CD4-positive, CD25-positive, alpha-beta regulatory T cell (primary cell): ENCODE data around the gene TSBP1. TPM values are rescaled to one million over a fixed set of nuclear protein-coding genes. Genes with fewer than 3 reads are reported as not detected.

Experiments used
- ATAC-seq, 2 donors: fragments of 150-1000 bp; cut with Tn5 transposase; one replicate each; pipeline ENCODE4 v1.10.0; 2021; ENCODE audit warnings: low read depth in 2 of 2, moderate number of reproducible peaks in 2 of 2, moderate library complexity in 1 of 2
- DNase-seq, 3 donors: peaks; one replicate each; pipeline versions ENCODE4 v3.0.0 to v3.0.0-alpha.2; 2012 to 2022; ENCODE audit warnings: mixed read lengths in 1 of 3
- H3K27ac ChIP-seq: one replicate; pipeline ENCODE4 v1.7.0; 2013; ENCODE audit warnings: mild to moderate bottlenecking, low read length; ENCODE audit not compliant: insufficient read depth, poor library complexity, severe bottlenecking
- H3K27me3 ChIP-seq: one replicate; pipeline ENCODE4 v1.7.0; 2013; ENCODE audit warnings: low read length; ENCODE audit not compliant: control insufficient read depth, insufficient read depth
- H3K36me3 ChIP-seq: one replicate; pipeline ENCODE4 v1.7.0; 2013; ENCODE audit warnings: mild to moderate bottlenecking, low read length, moderate library complexity; ENCODE audit not compliant: control insufficient read depth, insufficient read depth
- H3K4me1 ChIP-seq: 2 replicates; pipeline ENCODE4 v1.7.0; 2013; ENCODE audit warnings: mild to moderate bottlenecking, low read length; ENCODE audit not compliant: insufficient read depth, control insufficient read depth, poor library complexity, severe bottlenecking
- H3K4me3 ChIP-seq: one replicate; pipeline ENCODE4 v1.7.0; 2013; ENCODE audit warnings: low read depth, mild to moderate bottlenecking, low read length, moderate library complexity
- H3K9me3 ChIP-seq, 2 experiments: 1 replicate in 1 of 2; 2 replicates in 1 of 2; pipeline ENCODE4 v1.7.0; 2013; ENCODE audit warnings: low read length in 2 of 2, mild to moderate bottlenecking in 1 of 2, moderate library complexity in 1 of 2; ENCODE audit not compliant: control insufficient read depth in 2 of 2
- H3K27ac Mint-ChIP-seq, 3 donors: one replicate each; pipeline ENCODE4 v1.8.0; 2020 to 2022; ENCODE audit warnings: mild to moderate bottlenecking in 3 of 3, mixed read lengths in 3 of 3, moderate library complexity in 2 of 3
- H3K27me3 Mint-ChIP-seq: one replicate; pipeline ENCODE4 v1.8.0; 2022; ENCODE audit warnings: mild to moderate bottlenecking, mixed read lengths
- H3K36me3 Mint-ChIP-seq: one replicate; pipeline ENCODE4 v1.8.0; 2020; ENCODE audit warnings: mixed read lengths
- H3K4me1 Mint-ChIP-seq, 4 donors: one replicate each; pipeline ENCODE4 v1.8.0; 2020 to 2022; ENCODE audit warnings: mixed read lengths in 4 of 4, mild to moderate bottlenecking in 1 of 4
- H3K4me3 Mint-ChIP-seq, 4 donors: one replicate each; pipeline ENCODE4 v1.8.0; 2020 to 2022; ENCODE audit warnings: mild to moderate bottlenecking in 4 of 4, mixed read lengths in 4 of 4, moderate library complexity in 3 of 4
- H3K9me3 Mint-ChIP-seq, 7 donors: one replicate each; pipeline ENCODE4 v1.8.0; 2020 to 2022; ENCODE audit warnings: mixed read lengths in 7 of 7, mild to moderate bottlenecking in 3 of 7, moderate library complexity in 2 of 7
- polyA plus RNA-seq, 4 donors: library from polyadenylated mRNA; unstranded; fragments of 300-500 nt; fragmentation: Illumina TruSeq; gene quantifications; one replicate each; pipeline ENCODE4 v1.2.3, GENCODE V29; 2021
- total RNA-seq: library from RNA; stranded (reverse); gene quantifications from one replicate; pipeline ENCODE4 v1.2.3, GENCODE V29; 2022

Gene TSBP1
- total and polyA plus RNA-seq, 5 donors from 2014 or later: not detected

DNA sequence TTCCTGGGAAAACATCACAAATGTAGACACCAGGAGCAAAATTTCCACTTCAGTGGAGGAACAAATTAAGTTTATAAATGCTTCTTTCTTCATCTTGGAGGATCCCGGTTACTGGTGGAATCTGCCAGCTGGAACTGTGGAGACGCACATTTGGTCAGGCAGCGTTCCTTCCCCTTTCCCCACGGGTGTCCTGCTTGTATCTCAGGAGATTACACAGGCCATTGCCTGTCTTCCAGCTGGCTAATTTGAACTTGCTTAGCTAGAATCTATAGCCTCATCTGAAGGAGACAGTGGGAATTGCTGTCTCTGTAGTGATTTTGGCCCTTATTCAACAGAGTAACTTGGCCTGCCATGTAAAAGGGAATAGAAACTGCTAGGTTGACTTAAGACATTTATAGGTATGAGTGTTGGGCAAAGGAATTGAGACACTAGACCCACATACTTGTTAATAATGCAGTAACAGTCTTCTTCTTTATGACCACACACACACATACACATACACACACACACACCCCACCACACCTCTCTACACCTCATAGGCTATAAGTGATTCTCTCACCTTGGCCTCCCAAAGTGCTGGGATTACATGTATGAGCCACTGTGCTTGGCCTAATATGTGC lies 34.4 kb downstream of the TSBP1 start:
- Mint-ChIP-seq H3K4me1 (no peaks in the 10 kb centered on the region), H3K4me3 (no peak overlapping the region), H3K9me3 (no peaks in the 10 kb centered on the region), H3K27ac (no peak overlapping the region), H3K36me3 (no peaks in the 10 kb centered on the region), H3K27me3 (peaks cover 52% of the 10 kb centered on the region)
- H3K27me3 ChIP-seq: peaks cover 16% of the 10 kb centered on the region
- ATAC-seq (no peak), DNase-seq (no peak)
- H3K4me1 ChIP-seq: no peaks in the 10 kb centered on the region
- H3K9me3 ChIP-seq: no peaks in the 10 kb centered on the region
- H3K27ac ChIP-seq: no peak overlapping the region
- no peak overlapping the region for H3K4me3 ChIP-seq
- H3K36me3 ChIP-seq: no peaks in the 10 kb centered on the region

DNA sequence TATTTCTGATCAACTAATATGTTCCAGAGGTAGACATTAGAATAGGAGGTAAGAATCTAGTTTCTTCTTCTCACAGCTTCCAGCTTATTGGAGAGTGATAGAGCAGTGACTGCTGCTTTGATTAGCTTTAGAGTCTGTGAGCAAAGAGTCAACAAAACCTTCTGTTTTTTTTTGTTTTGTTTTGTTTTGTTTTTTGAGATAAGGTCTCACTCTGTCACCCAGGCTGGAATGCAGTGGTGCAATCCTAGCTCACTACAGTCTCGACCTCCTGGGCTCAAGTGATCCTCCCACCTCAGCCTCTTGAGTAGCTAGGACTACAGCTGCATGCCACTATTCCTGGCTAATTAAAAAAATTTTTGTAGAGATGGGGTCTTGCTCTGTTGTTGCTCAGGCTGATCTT lies 39.3 kb downstream of the TSBP1 start:
- no peaks in the 10 kb centered on the region for H3K36me3 Mint-ChIP-seq
- H3K27ac ChIP-seq: no peak overlapping the region
- H3K4me3 ChIP-seq: no peak overlapping the region
- H3K27ac Mint-ChIP-seq: no peak overlapping the region
- H3K27me3 ChIP-seq: peaks cover 8% of the 10 kb centered on the region
- peaks cover 0 to 2% (median 0%) of the 10 kb centered on the region in 7 donors for H3K9me3 Mint-ChIP-seq
- no peaks in the 10 kb centered on the region for H3K9me3 ChIP-seq
- H3K4me3 Mint-ChIP-seq: no peak overlapping the region
- H3K27me3 Mint-ChIP-seq: peaks cover 19% of the 10 kb centered on the region
- DNase-seq (no peak), ATAC-seq (no peak)
- H3K36me3 ChIP-seq: no peaks in the 10 kb centered on the region
- no peaks in the 10 kb centered on the region for H3K4me1 ChIP-seq
- H3K4me1 Mint-ChIP-seq: no peaks in the 10 kb centered on the region

DNA sequence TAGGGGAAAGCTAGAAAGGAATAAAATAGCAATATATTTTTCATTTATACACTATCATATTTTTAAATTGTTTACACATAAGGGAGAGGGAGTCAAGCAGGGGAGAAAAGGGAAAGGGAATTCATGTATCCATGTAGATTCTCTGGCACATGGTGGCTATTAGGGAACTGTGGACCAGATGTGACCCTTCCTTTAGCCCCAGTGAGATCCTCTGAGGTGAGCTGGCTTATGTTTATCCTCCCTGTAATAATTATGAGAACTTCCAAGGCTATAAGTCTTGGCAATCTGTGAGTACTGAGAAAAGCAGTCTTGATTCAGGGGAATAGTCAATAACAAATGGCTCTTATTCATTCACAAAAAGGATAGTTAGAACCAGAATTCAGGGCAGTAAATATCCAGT lies 42.6 kb downstream of the TSBP1 start:
- no peak overlapping the region for H3K27ac ChIP-seq
- H3K36me3 Mint-ChIP-seq: no peaks in the 10 kb centered on the region
- peaks cover 0 to 2% (median 0%) of the 10 kb centered on the region in 7 donors for H3K9me3 Mint-ChIP-seq
- no peaks in the 10 kb centered on the region for H3K4me1 ChIP-seq
- H3K27me3 ChIP-seq: peaks cover 8% of the 10 kb centered on the region
- peaks cover 28% of the 10 kb centered on the region for H3K27me3 Mint-ChIP-seq
- no peak for ATAC-seq
- no peak for DNase-seq
- H3K4me3 ChIP-seq: no peak overlapping the region
- no peaks in the 10 kb centered on the region for H3K4me1 Mint-ChIP-seq
- no peak overlapping the region for H3K4me3 Mint-ChIP-seq
- H3K27ac Mint-ChIP-seq: no peak overlapping the region
- H3K9me3 ChIP-seq: no peaks in the 10 kb centered on the region
- H3K36me3 ChIP-seq: no peaks in the 10 kb centered on the region

DNA sequence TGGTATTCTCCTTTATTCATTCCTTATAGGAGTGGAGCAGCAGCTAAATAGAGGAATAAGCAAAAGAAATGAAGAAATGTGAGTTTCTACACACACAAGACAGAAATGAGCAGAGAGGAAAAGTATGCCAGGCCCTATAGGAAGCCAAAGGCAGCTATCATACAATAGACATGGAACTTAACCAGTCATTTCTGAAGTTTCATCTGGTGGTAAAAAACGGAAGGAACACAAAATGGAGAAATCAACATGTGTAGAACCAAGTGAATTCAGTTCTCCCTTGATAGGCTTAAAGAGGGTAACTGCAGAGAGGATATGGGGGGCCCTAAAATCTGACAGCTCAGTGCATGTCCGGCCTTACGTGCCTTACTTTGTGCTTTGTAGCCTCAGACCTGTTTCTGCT lies 44.6 kb downstream of the TSBP1 start:
- peaks cover 0 to 2% (median 0%) of the 10 kb centered on the region in 7 donors for H3K9me3 Mint-ChIP-seq
- peaks cover 38% of the 10 kb centered on the region for H3K27me3 Mint-ChIP-seq
- Histone ChIP-seq H3K36me3 (no peaks in the 10 kb centered on the region), H3K4me3 (no peak overlapping the region), H3K9me3 (no peaks in the 10 kb centered on the region), H3K4me1 (no peaks in the 10 kb centered on the region), H3K27ac (no peak overlapping the region), H3K27me3 (peaks cover 21% of the 10 kb centered on the region)
- DNase-seq (peak in 1 of 3 donors; percentile 6), ATAC-seq (no peak)
- no peaks in the 10 kb centered on the region for H3K4me1 Mint-ChIP-seq
- H3K4me3 Mint-ChIP-seq: no peak overlapping the region
- no peak overlapping the region for H3K27ac Mint-ChIP-seq
- H3K36me3 Mint-ChIP-seq: no peaks in the 10 kb centered on the region

DNA sequence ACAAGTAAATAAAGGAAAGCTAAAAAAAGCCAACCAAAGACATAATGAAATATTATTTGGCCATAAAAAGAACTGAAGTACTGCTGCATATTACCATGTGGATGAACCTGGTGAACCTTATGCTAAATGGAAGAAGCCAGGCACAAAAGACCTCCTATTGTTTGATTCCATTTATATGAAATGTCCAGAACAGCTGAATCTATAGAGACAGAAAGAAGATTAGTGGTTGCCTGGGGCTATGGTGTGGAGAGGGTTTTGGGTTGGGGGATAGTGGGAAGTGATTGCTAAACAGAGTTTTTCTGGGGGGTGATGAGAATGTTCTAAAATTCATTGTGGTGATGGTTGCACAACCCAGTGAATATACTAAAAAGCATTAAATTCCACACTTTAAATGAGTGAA lies 53.2 kb downstream of the TSBP1 start:
- no peak for DNase-seq
- Mint-ChIP-seq H3K27me3 (peaks cover 63% of the 10 kb centered on the region), H3K36me3 (no peaks in the 10 kb centered on the region), H3K27ac (no peak overlapping the region), H3K9me3 (no peaks in the 10 kb centered on the region), H3K4me1 (no peaks in the 10 kb centered on the region), H3K4me3 (no peak overlapping the region)
- no peaks in the 10 kb centered on the region for H3K4me1 ChIP-seq
- H3K4me3 ChIP-seq: no peak overlapping the region
- no peak overlapping the region for H3K27ac ChIP-seq
- H3K36me3 ChIP-seq: no peaks in the 10 kb centered on the region
- peaks cover 20% of the 10 kb centered on the region for H3K27me3 ChIP-seq
- ATAC-seq: no peak
- H3K9me3 ChIP-seq: no peaks in the 10 kb centered on the region

DNA sequence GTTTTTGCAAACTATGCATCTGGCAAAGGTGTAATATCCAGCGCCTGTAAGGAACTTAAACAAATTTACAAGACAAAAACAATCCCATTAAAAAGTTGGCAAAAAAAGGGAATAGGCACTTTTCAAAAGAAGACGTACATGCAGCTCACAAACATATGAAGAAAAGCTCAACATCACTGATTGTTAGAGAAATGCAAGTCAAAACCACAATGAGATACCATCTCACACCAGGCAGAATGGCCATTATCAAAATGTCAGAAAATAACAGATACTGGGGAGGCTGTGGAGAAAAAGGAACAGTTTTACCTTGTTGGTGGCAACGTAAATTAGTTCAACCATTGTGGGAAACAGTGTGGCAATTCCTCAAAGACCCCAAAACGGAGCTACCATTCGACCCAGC lies 54.2 kb downstream of the TSBP1 start:
- Histone ChIP-seq H3K9me3 (no peaks in the 10 kb centered on the region), H3K36me3 (no peaks in the 10 kb centered on the region), H3K27me3 (peaks cover 12% of the 10 kb centered on the region), H3K27ac (no peak overlapping the region), H3K4me1 (no peaks in the 10 kb centered on the region), H3K4me3 (no peak overlapping the region)
- H3K4me1 Mint-ChIP-seq: peaks cover 0 to 4% (median 0%) of the 10 kb centered on the region in 4 donors
- H3K4me3 Mint-ChIP-seq: no peak overlapping the region
- no peaks in the 10 kb centered on the region for H3K36me3 Mint-ChIP-seq
- peaks cover 65% of the 10 kb centered on the region for H3K27me3 Mint-ChIP-seq
- no peak overlapping the region for H3K27ac Mint-ChIP-seq
- no peaks in the 10 kb centered on the region for H3K9me3 Mint-ChIP-seq
- ATAC-seq: no peak
- no peak for DNase-seq

DNA sequence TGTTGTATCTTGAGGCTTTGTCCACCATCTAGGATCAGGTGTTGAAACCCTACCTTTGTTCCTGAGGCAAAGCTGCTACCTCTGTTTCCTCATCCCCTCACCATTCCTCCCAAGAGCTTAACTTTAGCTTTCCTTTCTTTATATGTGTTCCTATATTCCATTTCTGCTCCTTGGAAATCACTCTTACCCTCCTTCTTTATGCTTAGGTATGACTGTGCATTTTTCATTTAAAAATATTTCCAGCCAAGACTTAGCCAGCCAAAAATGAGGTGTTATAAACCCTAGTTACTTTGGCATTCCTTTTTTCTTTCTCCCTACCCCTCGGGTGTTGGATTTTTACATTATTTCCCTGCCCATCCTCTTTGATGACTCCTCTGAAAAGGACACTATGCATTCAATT lies 57.7 kb downstream of the TSBP1 start:
- Mint-ChIP-seq H3K27me3 (peaks cover 53% of the 10 kb centered on the region), H3K4me1 (peaks cover 0 to 4% (median 0%) of the 10 kb centered on the region in 4 donors), H3K9me3 (peaks cover 0 to 2% (median 0%) of the 10 kb centered on the region in 7 donors), H3K36me3 (no peaks in the 10 kb centered on the region), H3K4me3 (no peak overlapping the region), H3K27ac (no peak overlapping the region)
- no peaks in the 10 kb centered on the region for H3K4me1 ChIP-seq
- H3K4me3 ChIP-seq: no peak overlapping the region
- H3K27me3 ChIP-seq: peaks cover 17% of the 10 kb centered on the region
- no peaks in the 10 kb centered on the region for H3K36me3 ChIP-seq
- no peaks in the 10 kb centered on the region for H3K9me3 ChIP-seq
- H3K27ac ChIP-seq: no peak overlapping the region
- DNase-seq: no peak
- no peak for ATAC-seq

DNA sequence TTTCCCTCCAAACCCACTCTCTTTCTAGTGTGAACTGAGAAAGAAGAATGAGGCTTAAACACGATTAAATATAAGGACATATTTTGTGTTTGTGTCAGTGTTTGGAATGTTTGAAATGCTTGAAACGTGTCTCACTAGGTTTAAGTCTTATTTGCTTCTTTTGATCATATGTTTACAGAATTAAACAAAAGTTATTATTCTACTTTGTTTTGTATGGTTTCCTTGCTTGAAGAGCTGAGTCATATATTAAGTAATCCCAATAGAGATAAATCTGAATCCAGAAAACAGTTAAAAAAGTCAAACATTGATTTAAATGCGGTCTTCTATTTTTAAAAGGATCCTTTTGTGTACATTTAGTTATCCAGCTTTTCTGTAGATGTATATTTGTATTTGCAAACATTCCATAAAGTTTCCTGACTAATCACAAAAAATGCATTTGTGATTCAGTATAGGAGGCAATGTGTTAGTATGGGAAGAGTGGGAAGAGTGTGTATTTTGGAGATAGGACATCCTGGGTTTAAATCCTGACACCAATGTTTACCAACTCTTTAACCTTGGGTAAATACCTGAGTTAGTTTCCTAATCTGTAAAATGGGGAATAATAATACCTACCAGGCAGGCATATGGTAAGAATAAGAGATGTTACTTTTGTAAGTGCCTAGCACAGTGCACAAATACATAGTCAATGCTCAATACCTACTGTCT lies 72.9 kb downstream of the TSBP1 start:
- Histone ChIP-seq H3K27ac (no peak overlapping the region), H3K27me3 (peaks cover 22% of the 10 kb centered on the region), H3K36me3 (no peaks in the 10 kb centered on the region), H3K9me3 (no peaks in the 10 kb centered on the region), H3K4me1 (no peaks in the 10 kb centered on the region), H3K4me3 (no peak overlapping the region)
- DNase-seq: no peak
- Mint-ChIP-seq H3K27ac (no peak overlapping the region), H3K27me3 (peaks cover 65% of the 10 kb centered on the region), H3K4me3 (peak overlapping the region in 1 of 4 donors; percentile 54), H3K4me1 (no peaks in the 10 kb centered on the region), H3K36me3 (no peaks in the 10 kb centered on the region), H3K9me3 (peaks cover 0 to 2% (median 0%) of the 10 kb centered on the region in 7 donors)
- no peak for ATAC-seq
